Cardiac muscle cell (in vitro differentiated cells and primary cell): Measurements from ENCODE around the gene ACP4. TPM values are rescaled to one million over a fixed set of nuclear protein-coding genes. Genes with fewer than 3 reads are reported as not detected.

Experiments
- DNase-seq, 2 donors: peaks; one replicate each; pipeline versions ENCODE4 v3.0.0 to v3.0.0-alpha.2; 2010 to 2017; ENCODE audit warnings: low read depth in 1 of 2, low spot score in 1 of 2
- H3K27ac ChIP-seq: fragments of 200-600 bp; sonication (generic); 2 replicates; pipeline ENCODE4 v1.5.1; 2016
- H3K27me3 ChIP-seq: fragments of 200-600 bp; sonication (generic); 2 replicates; pipeline ENCODE4 v1.6.0; 2016; ENCODE audit warnings: control low read depth
- H3K36me3 ChIP-seq: fragments of 200-600 bp; sonication (generic); 2 replicates; pipeline ENCODE4 v1.5.1; 2016; ENCODE audit warnings: control low read depth
- H3K4me1 ChIP-seq: fragments of 200-600 bp; sonication (generic); 2 replicates; pipeline ENCODE4 v1.8.1; 2017; ENCODE audit warnings: low read depth, mild to moderate bottlenecking, mixed run types
- H3K4me3 ChIP-seq: fragments of 200-600 bp; sonication (generic); 2 replicates; pipeline ENCODE4 v1.5.1; 2016; ENCODE audit warnings: mild to moderate bottlenecking
- H3K9me3 ChIP-seq: fragments of 200-600 bp; sonication (generic); 2 replicates; pipeline ENCODE4 v1.5.1; 2017; ENCODE audit warnings: low read depth, mild to moderate bottlenecking, control low read depth
- CTCF ChIP-seq: IDR thresholded peaks from 2 replicates; pipeline ENCODE4 v1.5.1; 2012; ENCODE audit warnings: low read depth, mild to moderate bottlenecking, low read length
- polyA plus RNA-seq: library from polyadenylated mRNA; unstranded; fragments of >200 nt; fragmentation: Nextera tagmentation; extraction: Ambion mirVana; gene quantifications from 2 replicates; pipeline ENCODE4 v1.2.1, GENCODE V29; 2016
- total RNA-seq: library from RNA; depleted of rRNA; stranded (reverse); fragments of >200 nt; gene quantifications from 2 replicates; pipeline ENCODE4 v1.2.3, GENCODE V29; 2016

The ACP4 gene
- total and polyA plus RNA-seq, 2 experiments from 2014 or later: 0.23 TPM; not detected in 1

DNA sequence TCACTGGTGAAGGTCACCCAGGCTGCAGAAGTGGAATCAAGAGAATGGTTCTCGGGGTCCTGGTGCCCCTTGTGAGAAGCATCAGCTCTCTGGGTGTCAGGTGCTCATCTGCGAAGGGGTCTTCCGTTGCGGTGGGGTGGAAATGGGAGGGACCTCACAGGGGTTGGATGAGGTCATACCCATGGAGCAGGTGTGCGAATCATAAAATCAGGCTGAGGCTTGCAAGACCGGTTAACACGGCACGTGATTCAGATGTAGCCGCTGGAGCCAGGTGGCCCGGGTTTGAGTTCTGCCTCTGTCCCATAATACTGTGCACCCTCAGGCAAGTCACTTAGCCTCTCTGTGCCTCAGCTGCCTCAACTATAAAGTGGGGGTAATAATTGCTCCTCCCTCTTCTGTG lies 47.1 kb downstream of the ACP4 start:
- Histone ChIP-seq H3K4me3 (no peak overlapping the region), H3K36me3 (no peaks in the 10 kb centered on the region), H3K27ac (no peak overlapping the region), H3K4me1 (no peaks in the 10 kb centered on the region), H3K27me3 (peaks cover 23% of the 10 kb centered on the region), H3K9me3 (no peaks in the 10 kb centered on the region)
- no peak for TF ChIP-seq CTCF
- no peak for DNase-seq

- Histone ChIP-seq H3K4me1 (no peaks in the 10 kb centered on the region), H3K36me3 (no peaks in the 10 kb centered on the region), H3K27me3 (peaks cover 25% of the 10 kb centered on the region), H3K9me3 (no peaks in the 10 kb centered on the region), H3K4me3 (no peak overlapping the region), H3K27ac (no peak overlapping the region)
- peak in 1 of 2 donors; percentile 7 for DNase-seq
- TF ChIP-seq CTCF: peak; percentile 20
Observed at GRCh38 chr19:50838239-50838638, 48.0 kb downstream of the ACP4 start.

DNA sequence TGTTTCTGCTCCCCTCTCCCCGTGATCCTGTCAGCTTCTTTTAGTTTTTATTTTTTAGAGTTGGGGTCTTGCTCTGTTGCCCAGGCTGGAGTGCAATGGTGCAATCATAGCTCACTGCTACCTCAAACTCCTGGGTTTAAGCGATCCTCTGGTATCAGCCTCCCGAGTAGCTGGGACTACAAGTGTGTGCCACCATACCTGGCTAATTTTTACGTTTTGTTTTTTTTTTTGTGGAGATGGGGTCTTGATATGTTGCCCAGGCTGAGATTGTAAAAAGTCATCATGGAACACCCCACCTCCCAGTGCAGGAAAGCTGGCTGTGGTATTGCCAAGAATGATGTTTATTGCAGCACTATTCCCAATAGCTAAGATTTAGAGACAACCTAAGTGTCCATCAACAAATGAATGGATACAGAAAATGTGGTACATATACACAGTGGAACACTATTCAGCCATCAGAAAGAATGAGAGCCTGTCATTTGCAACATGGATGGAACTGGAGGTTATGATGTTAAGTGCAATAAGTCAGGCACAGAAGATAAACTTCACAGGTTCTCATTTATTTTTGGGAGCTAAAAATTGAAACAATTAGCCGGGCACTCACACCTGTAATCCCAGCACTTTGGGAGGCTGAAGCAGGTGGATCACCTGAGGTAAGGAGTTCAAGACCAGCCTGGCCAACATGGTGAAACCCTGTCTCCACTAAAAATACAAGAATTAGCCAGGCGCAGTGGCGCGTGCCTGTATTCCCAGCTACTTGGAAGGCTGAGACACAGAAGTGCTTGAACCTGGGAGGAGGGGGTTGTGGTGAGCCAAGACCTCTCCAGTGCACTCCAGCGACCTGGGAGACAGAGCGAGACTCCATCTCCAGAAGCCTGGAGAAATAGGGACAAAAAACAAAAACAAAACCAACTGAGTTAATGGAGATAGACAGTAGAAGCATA lies 49.8 kb downstream of the ACP4 start:
- no peaks in the 10 kb centered on the region for H3K4me1 ChIP-seq
- H3K27ac ChIP-seq: no peak overlapping the region
- H3K9me3 ChIP-seq: no peaks in the 10 kb centered on the region
- no peak overlapping the region for H3K4me3 ChIP-seq
- TF ChIP-seq CTCF: no peak
- no peaks in the 10 kb centered on the region for H3K36me3 ChIP-seq
- no peak for DNase-seq
- H3K27me3 ChIP-seq: peaks cover 36% of the 10 kb centered on the region

DNA sequence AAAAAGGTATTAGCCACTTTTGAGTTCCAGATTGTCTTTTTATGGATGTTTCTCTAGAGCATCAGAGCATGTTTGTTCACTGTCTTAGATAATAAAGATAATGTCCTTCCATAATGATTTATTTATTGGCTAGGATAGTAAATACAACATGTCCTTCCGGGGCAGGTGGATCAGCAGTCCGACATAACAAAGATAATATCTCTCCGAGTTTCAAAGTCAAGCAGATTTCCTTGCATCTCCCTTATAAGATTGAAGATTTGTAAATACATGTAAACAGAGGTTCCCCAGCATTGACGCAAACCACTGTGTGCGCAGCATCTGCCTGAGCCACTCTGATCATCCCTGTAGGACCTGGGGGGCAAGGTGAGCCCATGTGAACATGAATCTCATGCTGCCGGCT lies 51.9 kb downstream of the ACP4 start:
- Histone ChIP-seq H3K4me1 (no peaks in the 10 kb centered on the region), H3K4me3 (no peak overlapping the region), H3K36me3 (no peaks in the 10 kb centered on the region), H3K27ac (no peak overlapping the region), H3K9me3 (no peaks in the 10 kb centered on the region), H3K27me3 (peaks cover 41% of the 10 kb centered on the region)
- DNase-seq: no peak
- no peak for TF ChIP-seq CTCF

DNA sequence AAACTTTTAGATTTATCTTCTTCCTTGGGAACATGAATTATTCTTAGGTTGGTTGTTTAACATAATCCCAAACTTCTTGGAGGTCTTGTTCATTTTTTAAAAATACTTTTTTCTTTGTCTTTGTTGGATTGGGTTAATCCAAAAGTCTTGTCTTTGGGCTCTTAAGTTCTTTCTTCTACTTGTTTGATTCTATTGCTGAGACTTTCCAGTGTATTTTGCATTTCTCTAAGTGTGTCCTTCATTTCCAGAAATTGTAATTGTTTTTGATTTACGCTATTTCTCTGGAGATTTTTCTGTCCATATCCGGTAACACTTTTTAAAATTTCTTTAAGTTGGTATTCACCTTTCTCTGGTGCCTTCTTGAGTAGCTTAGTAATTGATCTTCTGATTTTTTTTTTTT lies 53.0 kb downstream of the ACP4 start:
- no peak for TF ChIP-seq CTCF
- no peak for DNase-seq
- H3K27ac ChIP-seq: no peak overlapping the region

More for the DNA sequence above, 53.0 kb downstream of the ACP4 start:
- Histone ChIP-seq H3K4me3 (no peak overlapping the region), H3K4me1 (no peaks in the 10 kb centered on the region), H3K27me3 (peaks cover 41% of the 10 kb centered on the region), H3K9me3 (no peaks in the 10 kb centered on the region), H3K36me3 (no peaks in the 10 kb centered on the region)
